ENCODE measurements around the gene ZBTB42. TPM values are rescaled to one million over a fixed set of nuclear protein-coding genes. Genes with fewer than 3 reads are reported as not detected.
A peak's percentile ranks its signal among the peaks of the same experiment; 100 is the strongest.

The ZBTB42 gene
- total and polyA plus RNA-seq, 2 of the 13 experiments (the other 11 are each of a cell fraction or from before 2014, with no cell fraction given), result 2.8 to 4.2 TPM

GRCh38 chr14:104757681-104758392, 43.1 kb upstream of the ZBTB42 start (continued):
- TF ChIP-seq SPEN (CRISPR knock-in tag; IDR thresholded peaks at IDR 0.05; ENCODE audit: low read depth) (0 out of 2 replicates have a peak, but pooled peaks have one; percentile 27), GABPB1 (CRISPR knock-in tag; IDR thresholded peaks at IDR 0.05) (0 out of 2 replicates have a peak, but pooled peaks have one; percentile 18)

GRCh38 chr14:104758981-104759969, 41.6 kb upstream of the ZBTB42 start:
- ATAC-seq (no peak), FAIRE-seq (no peak), DNase-seq (ENCODE audit: low spot score) (no peak)
- peak; percentile 67 for TF ChIP-seq RBM22 (optimal IDR thresholded peaks at IDR 0.05; ENCODE audit: low read length)
- TF ChIP-seq CSRNP2 (CRISPR knock-in tag; conservative IDR thresholded peaks at IDR 0.05; ENCODE audit: low read depth), result no peak
- peak in 1 of 2 experiments; percentile 51; a peak in 2 of 4 replicates for TF ChIP-seq POLR2A (IDR thresholded peaks at IDR 0.05; ENCODE audit: insufficient read depth in 1 of 2, low read depth in 2 of 2, low read length in 2 of 2)
- TF ChIP-seq BRCA1 (CRISPR knock-in tag; IDR thresholded peaks at IDR 0.05), result no peak
- peak; percentile 92 for TF ChIP-seq AGO1 (IDR thresholded peaks at IDR 0.05; ENCODE audit: low read depth, low read length, poor library complexity, severe bottlenecking)
- no peak for TF ChIP-seq NONO (IDR thresholded peaks at IDR 0.05)
- TF ChIP-seq NONO (CRISPR knock-in tag; conservative IDR thresholded peaks at IDR 0.05), result peak; percentile 34
- peak; percentile 54; the same call in 1 of the 2 replicates for TF ChIP-seq RBFOX2 (IDR thresholded peaks at IDR 0.05; ENCODE audit: low read depth, low read length)
- 0 out of 2 replicates have a peak, but pooled peaks have one; percentile 37 for TF ChIP-seq ZNF589 (CRISPR knock-in tag; conservative IDR thresholded peaks at IDR 0.05)
- no peak for TF ChIP-seq ZNF367 (CRISPR knock-in tag; IDR thresholded peaks at IDR 0.05; ENCODE audit: borderline replicate concordance)
- TF ChIP-seq POLR2AphosphoS5 (IDR thresholded peaks at IDR 0.05; ENCODE audit: low read depth, low read length), result peak; percentile 38; the same call in 1 of the 2 replicates
- TF ChIP-seq ZBTB38 (CRISPR knock-in tag; IDR thresholded peaks at IDR 0.05), result peak; percentile 44; the same call in 1 of the 2 replicates
- peak; percentile 89 for TF ChIP-seq AGO2 (optimal IDR thresholded peaks at IDR 0.05; ENCODE audit: low read depth, low read length)
- Histone ChIP-seq H3K79me2 (ENCODE audit: insufficient read depth, low read length) (peaks cover 67% of the 10 kb centered on the region), H3K27ac (ENCODE audit: extremely low read length, insufficient read depth, low read length) (peak overlapping the region; percentile 20), H3K4me3 (replicated peaks in 1 of 3; ENCODE audit: insufficient read depth in 1 of 3, low read depth in 2 of 3, low read length in 3 of 3) (no peak overlapping the region), H3K27me3 (ENCODE audit: control insufficient read depth in 1 of 2, insufficient read depth in 2 of 2, low read length in 2 of 2) (no peaks in the 10 kb centered on the region), H3K36me3 (replicated peaks in 1 of 2; ENCODE audit: control insufficient read depth in 1 of 2, insufficient read depth in 2 of 2, low read length in 2 of 2) (peaks cover 15 to 60% of the 10 kb centered on the region in 2 experiments), H3K9ac (ENCODE audit: insufficient read depth, low read depth, low read length) (no peak overlapping the region), H2AFZ (ENCODE audit: low read length) (no peak overlapping the region), H3K4me2 (ENCODE audit: low read depth, low read length) (no peak overlapping the region), H4K20me1 (ENCODE audit: insufficient read depth, low read length) (peaks cover 69% of the 10 kb centered on the region), H3K9me3 (ENCODE audit: low read length) (no peaks in the 10 kb centered on the region), H3K4me1 (ENCODE audit: insufficient read depth, low read length) (peaks cover 61% of the 10 kb centered on the region)
- intact Hi-C loops (cut with micrococcal nuclease; ENCODE audit: unreplicated experiment) (no loop called here), in situ Hi-C loops (cut with HindIII; ENCODE audit: extremely low pct_ligation_motif_present, low pct_unique_long_range_greater_than_20kb) (no loop called here)
- CTCF ChIA-PET (ENCODE audit: low intra/inter-chr PET ratio, low total read pairs), result no interaction called here
- POLR2A ChIA-PET, result interaction anchor here (1.0 to 2.2 kb wide), 2 partner anchors 7 to 10 kb away, joined by 4 to 13 read pairs; no protein-coding TSS in a partner anchor
- 96% methylated on average over 28 of the region's 30 CpGs for WGBS (ENCODE audit: low lambda C conversion rate)
- no TSS peak for BruUV-seq (replicated peaks)

All from HepG2 (cell line).